IPS DF 6.9 (cell line): ENCODE data around the gene AKR1C4.
"Not testable (repeated sequence)": the region's sequence is repeated elsewhere in the genome, so short reads cannot be mapped to it uniquely, and the experiment has no call there.

Experiments
- DNase-seq: peaks from one replicate; pipeline ENCODE4 v3.0.0-alpha.2; 2013; ENCODE audit warnings: low read depth, low spot score
- H3K27ac ChIP-seq: one replicate; pipeline ENCODE4 v1.5.1; 2013; ENCODE audit warnings: low read length, control low read depth
- H3K27me3 ChIP-seq: 2 replicates; pipeline ENCODE4 v1.6.1; 2013; ENCODE audit warnings: mild to moderate bottlenecking, low read length; ENCODE audit not compliant: control insufficient read depth, insufficient read depth
- H3K36me3 ChIP-seq: 2 replicates; pipeline ENCODE4 v1.6.1; 2013; ENCODE audit warnings: low read length; ENCODE audit not compliant: control insufficient read depth, insufficient read depth
- H3K4me1 ChIP-seq: 2 replicates; pipeline ENCODE4 v1.6.1; 2013; ENCODE audit warnings: low read length; ENCODE audit not compliant: control insufficient read depth, insufficient read depth
- H3K4me3 ChIP-seq: 2 replicates; pipeline ENCODE4 v1.5.1; 2013; ENCODE audit warnings: mild to moderate bottlenecking, low read length
- H3K9me3 ChIP-seq: 2 replicates; pipeline ENCODE4 v1.6.1; 2013; ENCODE audit warnings: low read length, inconsistent platforms; ENCODE audit not compliant: control insufficient read depth, insufficient read depth
- WGBS: extraction: QIAGEN DNeasy Blood & Tissue Kit; methylation state at CpG from one replicate; pipeline ENCODE4 v1.1.7; 2013; ENCODE audit warnings: mixed read lengths, missing lambda C conversion rate; ENCODE audit not compliant: insufficient read length, insufficient coverage; 5-methylcytosine and 5-hydroxymethylcytosine counted together

Gene AKR1C4

GRCh38 chr10:5198386-5198785, 1.7 kb downstream of the AKR1C4 start:
- Histone ChIP-seq H3K36me3 (no peaks in the 10 kb centered on the region), H3K9me3 (no peaks in the 10 kb centered on the region), H3K4me3 (no peak overlapping the region), H3K27ac (no peak overlapping the region), H3K4me1 (0 out of 2 replicates have a peak, but pooled peaks cover 2% of the 10 kb centered on the region), H3K27me3 (no peaks in the 10 kb centered on the region)
- DNase-seq: no peak
- WGBS: no CpG with 5 or more reads among the region's 3 CpGs

- WGBS: no CpG with 5 or more reads among the region's 8 CpGs
- DNase-seq: peak; percentile 7
Measured at GRCh38 chr10:5199398-5199797, 2.8 kb downstream of the AKR1C4 start.

DNA sequence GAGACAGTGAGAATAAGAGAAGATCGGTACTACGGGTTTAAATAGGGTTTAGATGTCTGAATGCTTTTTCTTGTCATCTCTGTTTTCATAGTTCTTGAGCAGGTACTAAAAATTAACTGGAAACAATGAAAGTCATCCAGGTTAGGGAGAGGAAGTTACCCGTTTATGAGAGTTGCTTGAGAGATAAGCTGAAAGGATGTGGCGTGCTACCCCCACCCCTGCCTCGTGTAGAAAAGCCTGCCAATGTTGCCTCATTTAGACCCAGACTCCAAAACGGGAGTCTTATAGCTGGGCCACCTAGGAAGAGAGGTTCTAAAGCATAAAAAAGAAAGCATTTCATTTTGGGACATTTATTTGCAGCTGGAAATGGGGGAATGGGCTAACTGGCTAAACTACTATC, 10.2 kb downstream of the AKR1C4 start:
- no peaks in the 10 kb centered on the region for H3K9me3 ChIP-seq
- H3K27ac ChIP-seq: no peak overlapping the region
- WGBS: no CpG with 5 or more reads among the region's 6 CpGs
- no peak for DNase-seq
- H3K4me1 ChIP-seq: no peaks in the 10 kb centered on the region
- H3K4me3 ChIP-seq: no peak overlapping the region
- H3K27me3 ChIP-seq: no peaks in the 10 kb centered on the region
- H3K36me3 ChIP-seq: no peaks in the 10 kb centered on the region

More at GRCh38 chr10:5199398-5199797, 2.8 kb downstream of the AKR1C4 start:
- Histone ChIP-seq H3K27me3 (no peaks in the 10 kb centered on the region), H3K4me1 (0 out of 2 replicates have a peak, but pooled peaks cover 2% of the 10 kb centered on the region), H3K9me3 (no peaks in the 10 kb centered on the region), H3K27ac (no peak overlapping the region), H3K4me3 (no peak overlapping the region), H3K36me3 (no peaks in the 10 kb centered on the region)

- not testable (repeated sequence) for DNase-seq, H3K27me3 ChIP-seq, H3K36me3 ChIP-seq, H3K9me3 ChIP-seq, H3K4me1 ChIP-seq, H3K27ac ChIP-seq, H3K4me3 ChIP-seq
- no CpG with 5 or more reads among the region's 1 CpG for WGBS
Measured at GRCh38 chr10:5209776-5210175, 13.1 kb downstream of the AKR1C4 start.

GRCh38 chr10:5210261-5210660, 13.6 kb downstream of the AKR1C4 start:
- no CpG with 5 or more reads among the region's 1 CpG for WGBS
- DNase-seq, H3K4me1 ChIP-seq, H3K4me3 ChIP-seq, H3K36me3 ChIP-seq, H3K27ac ChIP-seq, H3K9me3 ChIP-seq, H3K27me3 ChIP-seq: not testable (repeated sequence)

GRCh38 chr10:5211696-5212536, 15.3 kb downstream of the AKR1C4 start:
- Histone ChIP-seq H3K36me3 (no peaks in the 10 kb centered on the region), H3K9me3 (no peaks in the 10 kb centered on the region), H3K27ac (no peak overlapping the region), H3K4me3 (no peak overlapping the region), H3K27me3 (no peaks in the 10 kb centered on the region), H3K4me1 (no peaks in the 10 kb centered on the region)
- no peak for DNase-seq

DNA sequence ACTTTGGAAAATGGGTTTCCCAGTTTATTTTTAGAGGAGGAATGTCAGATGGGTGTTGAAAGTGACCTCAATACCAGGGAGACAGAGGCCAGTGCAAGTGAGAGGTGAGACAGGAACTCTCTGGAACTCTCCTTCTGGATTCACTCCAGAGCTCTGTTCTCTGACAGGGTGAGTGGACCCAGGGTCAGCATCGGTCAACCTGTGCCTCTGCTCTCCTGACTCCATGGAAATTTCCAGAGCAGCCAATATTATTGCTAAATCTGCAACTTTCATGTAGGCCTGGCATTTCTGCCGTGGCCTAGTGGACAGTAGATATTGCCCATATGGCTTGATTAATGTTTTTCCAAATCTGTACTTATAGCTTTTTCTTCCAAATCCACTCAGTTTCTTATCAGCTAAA, 20.2 kb downstream of the AKR1C4 start:
- Histone ChIP-seq H3K4me3 (no peak overlapping the region), H3K27me3 (no peaks in the 10 kb centered on the region), H3K36me3 (no peaks in the 10 kb centered on the region), H3K9me3 (no peaks in the 10 kb centered on the region), H3K27ac (no peak overlapping the region), H3K4me1 (no peaks in the 10 kb centered on the region)
- no peak for DNase-seq
- WGBS: no CpG with 5 or more reads among the region's 2 CpGs

GRCh38 chr10:5219262-5219661, 22.6 kb downstream of the AKR1C4 start:
- Histone ChIP-seq H3K9me3 (no peaks in the 10 kb centered on the region; the same call in 1 of the 2 replicates), H3K4me1 (no peaks in the 10 kb centered on the region), H3K27ac (no peak overlapping the region), H3K27me3 (no peaks in the 10 kb centered on the region), H3K36me3 (no peaks in the 10 kb centered on the region), H3K4me3 (no peak overlapping the region)
- DNase-seq: no peak
- WGBS: no CpG with 5 or more reads among the region's 3 CpGs

- not testable (repeated sequence) for H3K27me3 ChIP-seq, H3K36me3 ChIP-seq, H3K4me3 ChIP-seq, H3K4me1 ChIP-seq, DNase-seq, H3K9me3 ChIP-seq, H3K27ac ChIP-seq
- WGBS: no CpG with 5 or more reads among the region's 7 CpGs
Measured at GRCh38 chr10:5222942-5223341, 26.3 kb downstream of the AKR1C4 start.

GRCh38 chr10:5229019-5229418, 32.4 kb downstream of the AKR1C4 start:
- Histone ChIP-seq H3K27ac (no peak overlapping the region), H3K36me3 (no peaks in the 10 kb centered on the region), H3K4me3 (no peak overlapping the region), H3K9me3 (no peaks in the 10 kb centered on the region), H3K4me1 (no peaks in the 10 kb centered on the region), H3K27me3 (no peaks in the 10 kb centered on the region)
- WGBS: no CpG with 5 or more reads among the region's 8 CpGs
- DNase-seq: no peak

DNA sequence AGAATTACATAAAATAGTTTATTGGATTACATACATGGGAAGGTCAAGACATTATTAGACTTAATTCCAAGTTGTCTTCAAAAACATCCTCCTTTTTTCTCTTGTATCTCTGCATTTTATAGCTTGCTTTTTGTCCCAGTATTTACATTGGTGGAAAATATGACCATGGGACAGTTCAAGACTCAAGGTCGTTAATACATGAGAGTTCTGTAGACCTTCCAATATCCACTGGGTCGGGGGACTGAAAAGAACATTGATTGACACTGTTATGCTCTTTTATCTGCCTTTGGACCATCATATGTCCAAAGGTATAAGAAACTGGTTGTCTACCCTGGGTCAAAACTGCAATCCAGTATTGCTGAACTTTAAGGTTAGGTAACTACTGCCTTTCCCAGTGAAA, 36.7 kb downstream of the AKR1C4 start:
- WGBS: no CpG with 5 or more reads among the region's 2 CpGs
- no peaks in the 10 kb centered on the region for H3K9me3 ChIP-seq
- no peaks in the 10 kb centered on the region for H3K27me3 ChIP-seq
- H3K36me3 ChIP-seq: no peaks in the 10 kb centered on the region
- H3K27ac ChIP-seq: no peak overlapping the region
- H3K4me1 ChIP-seq: no peaks in the 10 kb centered on the region
- H3K4me3 ChIP-seq: no peak overlapping the region
- DNase-seq: no peak
